Mucosa of stomach (tissue), 1 donor: ENCODE measurements around the gene MYO5B.
"Not testable (repeated sequence)": the region's sequence is repeated elsewhere in the genome, so short reads cannot be mapped to it uniquely, and the experiment has no call there.

Source experiments
- H3K27me3 ChIP-seq: one replicate; pipeline ENCODE4 v1.7.0; 2013; ENCODE audit warnings: mild to moderate bottlenecking, low read length; ENCODE audit not compliant: control insufficient read depth, insufficient read depth
- H3K36me3 ChIP-seq: one replicate; pipeline ENCODE4 v1.7.0; 2013; ENCODE audit warnings: low read length; ENCODE audit not compliant: control insufficient read depth, insufficient read depth
- H3K4me1 ChIP-seq: one replicate; pipeline ENCODE4 v1.7.0; 2013; ENCODE audit warnings: mild to moderate bottlenecking, low read length; ENCODE audit not compliant: control insufficient read depth, insufficient read depth
- H3K4me3 ChIP-seq: one replicate; pipeline ENCODE4 v1.7.0; 2013; ENCODE audit warnings: low read length
- H3K9ac ChIP-seq: one replicate; pipeline ENCODE4 v1.7.0; 2013; ENCODE audit warnings: mild to moderate bottlenecking, low read length, moderate library complexity
- H3K9me3 ChIP-seq: one replicate; pipeline ENCODE4 v1.7.0; 2013; ENCODE audit warnings: mild to moderate bottlenecking, low read length, moderate library complexity; ENCODE audit not compliant: control insufficient read depth
- donor health status: Pancreatic carcinoma.

The MYO5B gene

DNA sequence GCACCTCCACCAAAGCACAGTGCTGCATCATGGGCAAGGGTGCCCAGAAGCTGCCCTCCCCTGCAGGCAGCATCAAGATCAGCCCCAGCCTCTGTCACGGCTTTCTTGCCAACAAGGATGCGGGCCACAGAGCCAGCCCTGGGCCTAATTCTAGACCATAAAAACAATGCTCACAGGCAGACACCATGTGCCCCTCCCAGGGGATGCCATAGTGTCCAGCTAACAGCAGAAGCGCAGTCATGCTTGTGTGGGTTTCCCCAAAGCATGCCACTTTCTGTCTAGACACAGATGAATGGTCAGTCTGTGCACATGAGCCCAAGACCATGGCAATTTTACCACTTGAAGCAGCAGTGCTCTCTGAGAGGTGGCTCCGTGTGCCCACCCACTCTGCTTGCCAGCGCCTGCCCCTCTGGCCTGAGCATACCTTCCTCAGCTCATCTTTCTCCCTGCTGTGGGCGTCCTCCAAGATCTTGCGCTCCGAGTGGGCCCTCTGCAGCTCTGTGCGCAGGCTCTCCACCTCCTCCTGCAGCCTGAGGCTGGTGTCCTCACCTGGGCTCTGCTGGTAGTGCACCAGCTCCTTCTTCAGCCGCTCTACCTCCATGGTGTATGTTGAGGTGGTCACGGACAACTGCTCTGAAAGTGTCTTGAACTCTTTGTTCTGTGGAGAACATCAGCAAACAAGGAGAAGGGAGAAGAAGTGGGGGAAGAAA lies 300.3 kb downstream of the MYO5B start:
- Histone ChIP-seq H3K9me3 (no peaks in the 10 kb centered on the region), H3K27me3 (no peaks in the 10 kb centered on the region), H3K4me3 (no peak overlapping the region), H3K4me1 (no peaks in the 10 kb centered on the region), H3K9ac (no peak overlapping the region), H3K36me3 (no peaks in the 10 kb centered on the region)

DNA sequence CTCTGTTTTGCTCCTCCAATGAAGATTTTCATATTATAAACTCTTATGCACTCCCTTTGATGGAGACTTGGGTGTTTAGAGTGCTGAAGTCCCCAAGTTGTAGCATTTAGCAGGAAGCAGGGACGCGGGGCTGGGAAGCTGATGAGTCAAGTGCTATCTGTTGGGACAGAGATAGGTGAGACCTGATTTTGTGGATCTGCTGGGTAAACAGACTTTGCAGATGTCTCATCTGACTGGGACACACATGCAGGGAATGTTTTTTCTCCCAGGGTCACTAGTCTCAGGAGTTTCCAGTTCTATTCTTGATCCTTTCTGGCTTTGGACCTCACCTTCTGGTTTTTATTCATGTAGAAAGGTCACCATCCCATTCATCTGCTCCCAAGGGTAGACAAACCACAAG lies 301.9 kb downstream of the MYO5B start:
- Histone ChIP-seq H3K27me3 (no peaks in the 10 kb centered on the region), H3K9ac (no peak overlapping the region), H3K36me3 (no peaks in the 10 kb centered on the region), H3K4me1 (no peaks in the 10 kb centered on the region), H3K4me3 (no peak overlapping the region), H3K9me3 (no peaks in the 10 kb centered on the region)

DNA sequence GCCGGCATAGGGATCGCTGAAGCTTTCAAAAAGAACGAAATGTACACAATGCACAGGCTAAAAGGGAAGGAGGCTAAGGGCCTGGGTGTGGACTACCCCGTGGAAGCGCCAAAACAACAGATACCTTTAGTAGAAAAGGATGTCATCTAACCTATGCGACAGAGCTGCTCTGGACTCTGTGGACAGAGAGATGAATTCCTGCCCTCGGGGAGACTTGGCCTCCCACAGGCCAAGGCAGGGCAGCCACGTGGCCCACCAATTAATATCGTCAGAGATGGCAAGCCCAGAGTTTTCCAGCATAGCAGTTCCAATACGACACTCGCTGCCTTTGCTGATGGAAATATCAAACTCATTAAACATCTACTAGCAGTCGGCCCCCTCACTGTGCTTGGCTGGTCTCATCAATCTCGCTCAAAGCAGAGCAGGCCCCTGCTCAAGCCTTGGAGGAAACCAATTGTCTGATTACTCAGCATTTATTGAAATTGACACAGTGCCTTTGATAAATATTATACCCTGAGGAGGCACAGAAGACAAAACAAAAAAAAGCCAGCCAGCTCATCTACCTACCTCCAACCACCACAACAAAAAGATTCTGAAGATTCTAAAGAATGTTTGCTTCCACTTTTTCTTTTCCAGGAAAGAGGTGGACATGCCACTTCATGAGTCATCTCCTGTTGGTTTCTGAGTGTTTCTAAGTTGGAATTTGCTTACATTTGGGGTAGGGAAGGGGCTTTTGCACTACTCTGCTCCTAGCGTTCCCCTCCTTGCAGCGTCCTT lies 302.6 kb downstream of the MYO5B start:
- no peak overlapping the region for H3K4me3 ChIP-seq
- no peak overlapping the region for H3K9ac ChIP-seq
- no peaks in the 10 kb centered on the region for H3K4me1 ChIP-seq
- H3K9me3 ChIP-seq, result no peaks in the 10 kb centered on the region
- no peaks in the 10 kb centered on the region for H3K36me3 ChIP-seq
- H3K27me3 ChIP-seq, result no peaks in the 10 kb centered on the region

DNA sequence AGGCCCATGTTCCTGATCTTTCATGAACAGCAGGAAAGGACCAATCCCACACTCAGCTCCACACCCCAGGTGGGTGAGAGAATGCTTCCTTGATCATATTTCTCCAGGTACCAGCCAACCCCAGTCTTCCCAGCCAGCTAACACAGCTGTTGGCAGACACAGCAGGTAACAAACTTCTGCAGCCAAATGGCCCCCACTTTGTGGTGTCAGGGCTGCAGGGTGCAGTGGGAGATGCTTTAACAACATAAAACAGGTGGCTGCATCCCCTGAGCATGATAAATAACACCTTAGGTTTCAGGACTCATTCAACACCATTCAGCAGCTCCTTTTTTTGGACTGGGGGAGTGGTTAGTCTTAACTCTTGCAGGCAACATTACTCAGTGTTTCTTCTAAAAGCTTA lies 304.9 kb downstream of the MYO5B start:
- Histone ChIP-seq H3K4me3 (no peak overlapping the region), H3K36me3 (no peaks in the 10 kb centered on the region), H3K4me1 (no peaks in the 10 kb centered on the region), H3K27me3 (no peaks in the 10 kb centered on the region), H3K9me3 (no peaks in the 10 kb centered on the region), H3K9ac (no peak overlapping the region)

DNA sequence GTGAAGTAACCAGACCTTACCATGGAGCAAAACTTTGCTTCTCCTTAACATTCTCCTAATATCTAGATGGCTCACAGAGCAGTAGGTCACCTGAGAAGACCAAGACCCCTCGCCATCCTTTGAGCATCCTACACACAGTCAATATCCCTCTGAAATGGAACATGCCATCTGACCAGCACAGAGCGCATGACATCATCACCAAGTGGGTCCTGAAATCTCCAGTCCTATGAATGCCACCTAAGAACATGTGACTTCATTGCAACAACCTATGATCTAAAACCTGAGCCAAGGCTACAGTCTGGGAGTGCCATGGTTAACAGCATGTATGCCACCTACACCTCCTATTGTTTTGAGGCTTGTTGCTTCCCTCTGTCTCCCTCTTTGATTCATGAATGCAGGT lies 305.4 kb downstream of the MYO5B start:
- H3K9me3 ChIP-seq, H3K36me3 ChIP-seq, H3K9ac ChIP-seq, H3K4me1 ChIP-seq, H3K27me3 ChIP-seq, H3K4me3 ChIP-seq: not testable (repeated sequence)

DNA sequence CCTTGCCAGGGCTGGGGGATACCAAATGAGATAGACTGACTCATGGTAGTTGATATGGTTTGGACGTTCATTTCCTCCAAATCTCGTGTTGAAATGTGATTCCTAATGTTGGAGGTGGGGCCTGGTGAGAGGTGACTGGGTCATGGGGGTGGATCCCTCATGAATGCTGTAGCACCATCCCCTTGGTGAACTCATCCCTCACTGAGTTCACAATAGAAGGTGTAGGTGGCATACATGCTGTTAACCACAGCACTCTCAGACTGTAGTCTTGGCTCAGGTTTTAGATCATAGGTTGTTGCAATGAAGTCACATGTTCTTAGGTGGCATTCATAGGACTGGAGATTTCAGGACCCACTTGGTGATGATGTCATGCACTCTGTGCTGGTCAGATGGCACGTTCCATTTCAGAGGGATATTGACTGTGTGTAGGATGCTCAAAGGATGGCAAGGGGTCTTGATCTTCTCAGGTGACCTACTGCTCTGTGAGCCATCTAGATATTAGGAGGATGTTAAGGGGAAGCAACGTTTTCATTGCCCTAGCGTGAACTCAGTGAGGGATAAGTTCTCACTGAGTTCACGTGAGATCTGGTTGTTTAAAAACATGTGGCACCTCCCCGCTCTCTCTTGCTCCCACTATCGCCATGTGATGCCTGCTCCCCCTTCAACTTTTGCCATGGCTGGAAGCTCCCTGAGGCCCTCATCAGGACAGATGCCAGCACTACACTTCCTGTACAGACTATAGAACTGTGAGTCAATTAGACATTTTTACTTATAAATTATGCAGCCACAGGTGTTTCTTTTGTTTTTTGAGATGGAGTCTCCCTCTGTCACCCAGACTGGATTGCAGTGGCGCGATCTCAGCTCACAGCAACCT lies 307.8 kb downstream of the MYO5B start:
- Histone ChIP-seq H3K4me1 (no peaks in the 10 kb centered on the region), H3K36me3 (no peaks in the 10 kb centered on the region), H3K9ac (no peak overlapping the region), H3K9me3 (no peaks in the 10 kb centered on the region), H3K27me3 (no peaks in the 10 kb centered on the region), H3K4me3 (no peak overlapping the region)

DNA sequence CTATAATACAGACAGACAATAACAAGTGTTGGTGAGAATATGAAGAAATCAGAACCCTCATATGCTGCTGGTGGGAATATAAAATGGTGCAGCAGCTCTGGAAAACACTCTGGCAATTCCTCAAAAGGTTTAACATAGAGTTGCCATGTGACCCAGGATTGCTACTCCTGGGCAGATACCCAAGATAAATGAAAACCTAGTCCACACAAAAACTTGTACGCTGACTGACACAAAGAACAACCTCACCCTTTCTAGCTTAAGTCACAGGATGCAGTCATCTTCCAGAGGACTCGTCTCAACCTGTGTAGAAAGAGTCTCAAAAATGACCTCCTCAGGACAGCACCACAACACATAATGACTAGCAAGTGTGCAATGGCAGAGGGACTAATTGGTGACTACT lies 310.0 kb downstream of the MYO5B start:
- no peaks in the 10 kb centered on the region for H3K36me3 ChIP-seq
- H3K4me3 ChIP-seq, result no peak overlapping the region
- H3K9ac ChIP-seq, result no peak overlapping the region
- no peaks in the 10 kb centered on the region for H3K4me1 ChIP-seq
- H3K9me3 ChIP-seq, result no peaks in the 10 kb centered on the region
- H3K27me3 ChIP-seq, result no peaks in the 10 kb centered on the region

DNA sequence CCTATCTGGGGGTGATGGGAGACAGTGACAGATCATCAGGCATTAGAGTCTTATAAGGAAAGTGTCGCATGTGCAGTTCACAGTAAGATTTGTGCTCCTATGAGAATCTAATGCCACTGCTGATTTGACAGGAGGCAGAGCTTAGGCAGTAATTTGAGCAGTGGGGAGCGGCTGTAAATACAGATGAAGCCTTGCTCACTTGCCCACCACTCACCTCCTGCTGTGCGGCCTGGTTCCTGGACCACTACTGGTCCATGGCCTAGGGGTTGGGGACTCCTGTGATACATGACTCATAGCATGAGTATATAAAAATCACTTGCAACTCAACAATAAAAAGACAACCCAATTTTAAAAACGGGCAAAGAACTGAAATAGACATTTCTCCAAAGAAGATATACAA lies 310.5 kb downstream of the MYO5B start:
- Histone ChIP-seq H3K9ac (no peak overlapping the region), H3K9me3 (no peaks in the 10 kb centered on the region), H3K4me1 (no peaks in the 10 kb centered on the region), H3K36me3 (no peaks in the 10 kb centered on the region), H3K27me3 (no peaks in the 10 kb centered on the region), H3K4me3 (no peak overlapping the region)

DNA sequence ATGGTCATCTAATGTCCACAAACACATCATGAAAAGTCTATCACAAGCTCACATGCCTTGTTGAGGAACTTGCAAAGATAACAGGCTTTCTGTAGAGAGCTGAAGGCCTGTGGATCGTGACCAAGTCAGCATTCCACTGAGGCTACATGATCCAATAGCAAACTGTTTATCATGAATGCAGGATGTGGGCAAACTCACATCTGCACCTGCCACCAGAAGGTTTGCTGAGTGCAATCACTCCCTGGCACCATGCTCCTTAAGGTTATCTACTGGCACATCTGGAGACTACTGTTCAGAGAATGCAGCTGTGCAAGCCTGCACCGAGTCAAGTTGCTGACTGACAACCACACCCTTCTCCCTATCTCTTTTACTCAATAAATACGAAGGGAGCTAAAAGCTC lies 314.3 kb downstream of the MYO5B start:
- H3K4me3 ChIP-seq, result no peak overlapping the region
- H3K9ac ChIP-seq, result no peak overlapping the region
- H3K36me3 ChIP-seq, result no peaks in the 10 kb centered on the region
- H3K4me1 ChIP-seq, result no peaks in the 10 kb centered on the region
- H3K27me3 ChIP-seq, result no peaks in the 10 kb centered on the region
- H3K9me3 ChIP-seq, result no peaks in the 10 kb centered on the region

DNA sequence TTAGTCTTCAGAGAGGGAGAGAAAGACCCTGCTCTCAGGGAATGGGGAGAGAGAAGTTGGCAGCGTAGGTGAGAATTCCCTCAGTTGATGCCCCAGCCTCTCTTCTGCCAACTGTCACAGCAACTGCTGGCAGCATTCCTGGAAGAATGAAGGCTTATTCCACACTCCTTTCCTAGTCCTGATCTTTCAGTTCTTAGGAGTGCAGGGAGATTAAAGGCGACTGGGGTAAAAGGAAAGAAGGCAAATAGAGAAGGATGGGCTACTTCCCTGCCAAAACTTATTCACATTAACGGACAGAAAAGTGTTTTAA lies 315.7 kb downstream of the MYO5B start:
- H3K4me3 ChIP-seq, result no peak overlapping the region
- H3K4me1 ChIP-seq, result no peaks in the 10 kb centered on the region
- H3K9me3 ChIP-seq, result no peaks in the 10 kb centered on the region
- H3K36me3 ChIP-seq, result no peaks in the 10 kb centered on the region
- H3K27me3 ChIP-seq, result no peaks in the 10 kb centered on the region
- H3K9ac ChIP-seq, result no peak overlapping the region

DNA sequence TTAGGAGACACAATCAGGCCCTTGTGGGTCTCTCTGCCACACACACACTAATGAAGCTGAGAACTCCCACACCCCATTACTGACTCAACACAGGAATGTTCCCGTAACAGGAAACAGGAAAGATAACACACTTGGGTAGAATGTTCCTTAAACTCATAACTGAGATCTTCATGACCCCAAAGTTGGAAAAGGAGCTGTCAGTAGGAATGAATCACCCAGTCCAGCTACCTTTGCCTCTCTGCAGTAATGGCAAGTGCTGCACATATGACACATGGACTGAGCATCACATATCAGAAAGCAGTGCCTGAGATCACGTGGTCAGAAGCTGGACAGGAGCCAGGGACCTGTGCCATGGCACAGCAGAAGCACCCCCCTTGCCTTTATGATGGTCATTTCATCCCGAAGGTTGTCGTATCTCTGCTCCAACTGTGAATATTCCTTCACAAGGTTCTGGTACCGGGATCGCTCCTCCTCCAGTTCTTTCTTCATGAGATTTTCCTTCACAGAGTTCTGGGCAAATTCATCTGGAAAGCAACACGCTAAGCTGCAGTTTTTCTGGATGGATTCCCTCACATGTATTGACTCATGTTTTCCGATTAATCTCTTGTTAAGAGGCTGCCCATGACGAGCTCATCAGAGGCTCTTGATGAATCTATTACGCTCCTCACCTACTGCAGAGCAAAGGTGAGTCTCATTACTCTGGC lies 316.2 kb downstream of the MYO5B start:
- Histone ChIP-seq H3K4me1 (no peaks in the 10 kb centered on the region), H3K9ac (no peak overlapping the region), H3K27me3 (no peaks in the 10 kb centered on the region), H3K4me3 (no peak overlapping the region), H3K9me3 (no peaks in the 10 kb centered on the region), H3K36me3 (no peaks in the 10 kb centered on the region)

DNA sequence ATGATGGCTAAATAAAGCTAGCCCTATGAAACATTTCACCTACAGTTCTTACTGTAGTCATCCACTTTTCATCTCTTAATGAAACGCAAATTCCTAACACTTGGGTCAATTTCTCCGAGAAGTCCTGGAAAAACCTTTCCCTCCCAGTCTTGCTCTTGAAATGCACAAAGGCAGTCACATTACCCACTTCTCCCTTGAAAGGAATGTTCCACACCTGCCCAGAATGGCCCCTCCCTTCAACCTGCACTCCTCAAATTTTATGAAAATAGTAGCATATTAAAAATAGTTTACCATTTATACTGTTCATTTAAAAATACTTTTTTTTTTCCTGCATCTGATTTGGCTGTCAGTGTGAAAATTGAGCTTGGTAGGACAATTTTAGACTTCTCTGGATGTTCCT lies 316.9 kb downstream of the MYO5B start:
- Histone ChIP-seq H3K36me3 (no peaks in the 10 kb centered on the region), H3K9me3 (no peaks in the 10 kb centered on the region), H3K9ac (no peak overlapping the region), H3K4me3 (no peak overlapping the region), H3K27me3 (no peaks in the 10 kb centered on the region), H3K4me1 (no peaks in the 10 kb centered on the region)
